Left renal pelvis (tissue), 4 donors: ENCODE measurements around the gene LRG1. TPM values are rescaled to one million over a fixed set of nuclear protein-coding genes. Genes with fewer than 3 reads are reported as not detected.

Experiments
- DNase-seq, 4 donors: peaks; one replicate each; pipeline ENCODE4 v3.0.0-alpha.2; 2013; ENCODE audit warnings: low read depth in 4 of 4, low spot score in 3 of 4
- polyA plus RNA-seq, 4 donors: library from polyadenylated mRNA; unstranded; fragments of 120-200 nt; gene quantifications; one replicate each; pipeline ENCODE4 v1.2.1, GENCODE V29; 2013; ENCODE audit not compliant: insufficient read length in 4 of 4

LRG1 gene
- polyA plus RNA-seq, 4 donors = 0.49 to 0.96 (median 0.81) TPM

DNA sequence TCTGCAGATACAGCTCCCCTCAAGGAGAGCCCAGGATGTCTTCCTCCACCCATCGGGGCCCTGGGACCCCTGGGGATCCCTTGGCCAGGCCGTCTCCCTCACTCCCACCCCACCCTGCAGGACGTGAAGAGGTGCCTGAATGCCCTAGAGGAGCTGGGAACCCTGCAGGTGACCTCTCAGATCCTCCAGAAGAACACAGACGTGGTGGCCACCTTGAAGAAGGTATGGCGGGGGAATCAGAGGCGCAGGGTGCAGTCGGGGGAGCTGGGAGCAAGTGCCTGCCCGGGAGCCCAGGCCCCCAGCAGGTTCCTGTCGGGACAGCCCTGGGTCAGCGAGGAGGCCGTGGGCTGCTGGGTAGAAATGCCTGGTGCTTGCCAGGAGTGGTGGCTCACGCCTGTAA lies 41.1 kb downstream of the LRG1 start:
- DNase-seq = no peak

DNA sequence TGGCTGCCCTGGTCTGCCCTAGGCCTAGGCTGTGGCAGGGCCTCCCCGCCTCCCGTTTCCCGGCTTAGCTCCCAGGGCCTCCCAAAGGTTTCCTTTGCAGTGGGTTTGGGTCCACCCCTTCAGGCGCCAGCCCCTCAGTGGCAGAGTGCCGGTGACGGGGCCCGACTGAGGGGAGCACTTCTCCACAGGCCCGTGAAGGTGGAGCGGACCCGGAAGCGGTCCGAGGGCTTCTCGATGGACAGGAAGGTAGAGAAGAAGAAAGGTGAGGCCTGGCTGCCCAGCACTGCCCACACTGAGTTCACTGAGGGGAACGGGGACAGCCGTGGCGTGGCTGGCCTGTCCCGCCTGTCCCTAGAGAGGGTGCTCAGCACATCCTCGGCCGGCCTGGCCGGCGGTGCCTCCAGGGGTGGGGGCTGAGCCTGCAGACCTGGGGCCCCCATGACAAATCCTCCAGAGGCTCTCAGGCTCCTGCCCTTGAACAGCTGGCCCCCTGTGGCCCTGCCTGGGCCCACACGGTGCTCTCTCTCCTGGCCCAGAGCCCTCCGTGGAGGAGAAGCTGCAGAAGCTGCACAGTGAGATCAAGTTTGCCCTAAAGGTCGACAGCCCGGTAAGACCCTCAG lies 42.0 kb downstream of the LRG1 start:
- DNase-seq = no peak

DNA sequence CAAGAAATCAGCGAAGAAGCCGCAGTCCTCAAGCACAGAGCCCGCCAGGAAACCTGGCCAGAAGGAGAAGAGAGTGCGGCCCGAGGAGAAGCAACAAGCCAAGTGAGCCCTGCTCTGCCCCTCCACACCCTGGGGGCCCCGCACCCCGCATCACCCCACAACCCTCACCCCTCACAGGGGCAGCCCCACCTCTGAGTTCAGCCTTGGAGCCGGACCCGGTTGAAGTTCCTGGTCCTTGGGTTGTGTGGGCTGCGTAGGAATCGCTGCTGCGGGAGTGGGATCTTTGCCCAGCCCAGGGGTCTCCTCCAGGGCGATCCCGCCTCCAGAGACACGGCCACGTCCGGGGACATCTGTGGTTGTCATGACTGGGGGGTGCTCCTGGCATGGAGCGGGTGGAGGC lies 43.5 kb downstream of the LRG1 start:
- no peak for DNase-seq

DNA sequence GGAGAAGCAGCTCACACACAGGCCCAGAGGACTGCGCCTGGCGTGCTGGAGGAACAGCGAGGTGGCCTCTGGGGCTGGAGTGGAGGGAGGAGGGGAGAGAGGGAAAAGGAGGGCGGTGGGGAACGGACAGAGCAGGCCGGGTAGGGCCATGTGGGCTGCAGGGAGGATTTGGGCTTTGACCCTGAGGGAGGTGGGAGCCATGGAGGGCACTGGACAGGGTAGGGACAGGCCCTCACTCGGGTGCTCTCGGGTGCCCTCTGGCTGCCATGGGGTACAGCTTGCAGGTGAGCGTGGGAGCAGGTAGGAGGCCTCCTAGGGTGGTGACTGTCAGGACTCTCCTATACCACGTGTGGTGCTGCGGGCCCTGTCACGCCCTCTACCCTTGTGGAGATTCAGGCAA lies 44.4 kb downstream of the LRG1 start:
- no peak for DNase-seq

DNA sequence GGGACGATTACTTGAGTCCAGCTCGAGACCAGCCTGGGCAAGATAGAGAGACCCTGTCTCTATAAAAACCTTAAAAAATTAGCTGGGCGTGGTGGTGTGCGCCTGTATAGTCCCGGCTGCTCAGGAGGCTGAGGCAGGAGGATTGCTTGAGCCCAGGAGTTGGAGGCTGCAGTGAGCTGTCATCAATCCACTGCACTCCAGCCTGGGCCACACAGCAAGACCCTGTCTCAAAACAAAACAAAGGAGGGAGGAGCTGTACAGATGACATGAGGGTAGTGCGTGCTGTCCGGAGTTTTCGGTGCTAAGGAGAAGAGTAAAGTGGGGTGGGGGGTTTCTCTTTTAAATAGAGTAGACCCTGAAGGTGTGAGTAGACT lies 45.2 kb downstream of the LRG1 start:
- no peak for DNase-seq

DNA sequence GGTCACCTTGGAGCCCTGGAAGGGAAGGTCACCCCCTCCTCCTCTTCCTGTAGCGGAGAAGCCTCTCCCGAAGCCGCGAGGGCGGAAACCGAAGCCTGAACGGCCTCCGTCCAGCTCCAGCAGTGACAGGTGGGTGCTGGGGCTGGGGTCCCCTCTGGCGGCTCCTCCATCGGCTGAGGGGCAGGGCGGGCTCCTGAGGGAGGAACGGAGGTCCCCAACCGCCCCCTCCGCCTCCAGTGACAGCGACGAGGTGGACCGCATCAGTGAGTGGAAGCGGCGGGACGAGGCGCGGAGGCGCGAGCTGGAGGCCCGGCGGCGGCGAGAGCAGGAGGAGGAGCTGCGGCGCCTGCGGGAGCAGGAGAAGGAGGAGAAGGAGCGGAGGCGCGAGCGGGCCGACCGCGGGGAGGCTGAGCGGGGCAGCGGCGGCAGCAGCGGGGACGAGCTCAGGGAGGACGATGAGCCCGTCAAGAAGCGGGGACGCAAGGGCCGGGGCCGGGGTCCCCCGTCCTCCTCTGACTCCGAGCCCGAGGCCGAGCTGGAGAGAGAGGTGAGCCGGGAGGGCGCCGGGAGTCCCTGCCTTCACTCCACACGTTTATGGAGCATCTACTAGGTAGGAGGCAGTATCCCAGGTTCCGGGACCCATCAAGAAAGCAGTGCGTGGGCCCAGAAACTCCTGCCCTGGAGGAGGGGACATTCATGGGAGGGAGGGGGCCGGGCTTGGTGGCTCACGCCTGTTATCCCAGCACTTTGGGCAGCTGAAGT lies 45.7 kb downstream of the LRG1 start:
- no peak for DNase-seq

DNA sequence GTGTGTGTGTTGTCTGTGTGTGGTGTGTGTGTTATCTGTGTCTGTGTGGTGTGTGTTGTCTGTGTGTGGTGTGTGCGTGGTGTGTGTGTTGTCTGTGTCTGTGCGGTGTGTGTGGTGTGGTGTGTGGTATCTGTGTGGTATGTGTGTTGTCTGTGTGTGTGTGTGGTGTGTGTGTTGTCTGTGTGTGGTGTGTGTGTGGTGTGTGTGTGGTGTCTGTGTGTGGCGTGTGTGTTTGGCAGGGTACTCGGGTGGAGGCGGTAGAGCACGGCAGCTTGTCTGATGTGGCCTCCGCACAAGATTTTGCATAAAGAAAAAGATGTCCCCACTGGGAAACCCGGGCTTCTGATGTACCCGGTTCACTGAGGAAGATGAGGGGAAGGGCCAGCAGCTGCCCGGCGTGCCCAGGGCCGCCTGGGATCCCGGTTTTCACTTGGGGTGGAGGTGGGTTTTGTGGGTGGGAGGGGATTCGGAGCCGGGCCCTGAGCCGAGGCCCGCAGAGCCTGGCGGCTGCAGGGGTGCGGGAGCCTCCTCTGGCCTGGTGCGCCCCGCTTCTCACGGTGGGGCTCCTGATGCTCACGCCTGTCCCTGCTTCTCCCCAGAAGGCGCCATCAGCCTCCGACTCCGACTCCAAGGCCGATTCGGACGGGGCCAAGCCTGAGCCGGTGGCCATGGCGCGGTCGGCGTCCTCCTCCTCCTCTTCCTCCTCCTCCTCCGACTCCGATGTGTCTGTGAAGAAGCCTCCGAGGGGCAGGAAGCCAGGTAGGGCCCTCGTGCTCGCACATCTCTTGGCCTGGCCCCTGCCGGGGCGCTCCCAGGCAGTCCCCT lies 46.5 kb downstream of the LRG1 start:
- no peak for DNase-seq

DNA sequence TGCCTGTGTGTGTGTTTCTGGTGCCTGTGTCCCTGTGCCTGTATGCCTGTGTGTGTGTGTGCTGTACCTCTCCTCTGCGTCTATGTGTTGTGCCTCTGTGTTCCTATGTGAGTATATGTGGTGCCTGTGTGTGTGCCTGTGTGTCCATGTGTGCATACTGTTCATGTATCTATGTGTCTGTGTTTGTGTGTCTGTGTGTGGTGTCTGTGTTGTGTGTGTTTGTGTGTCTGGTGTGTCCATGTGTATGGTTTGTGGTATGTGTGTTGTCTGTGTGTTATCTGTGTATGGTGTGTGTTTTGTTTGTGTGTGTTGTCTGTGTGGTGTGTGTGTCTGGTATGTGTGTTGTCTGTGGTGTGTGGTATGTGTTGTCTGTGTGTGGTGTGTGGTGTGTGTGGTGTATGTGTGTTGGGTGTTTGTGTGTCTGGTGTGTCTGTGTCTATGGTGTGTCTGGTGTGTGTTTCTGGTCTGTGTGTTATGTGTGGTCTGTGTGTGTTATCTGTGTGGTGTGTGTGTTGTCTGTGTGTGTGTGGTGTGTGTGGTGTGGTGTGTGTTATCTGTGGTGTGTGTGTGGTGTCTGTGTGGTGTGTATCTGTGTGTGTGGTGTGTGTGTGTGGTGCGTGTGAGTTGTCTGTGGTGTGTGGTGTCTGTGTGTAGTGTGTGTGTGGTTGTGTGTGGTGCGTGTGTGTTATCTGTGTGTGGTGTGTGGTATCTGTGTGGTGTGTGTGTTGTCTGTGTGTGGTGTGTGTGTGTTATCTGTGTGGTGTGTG lies 47.3 kb downstream of the LRG1 start:
- no peak for DNase-seq

DNA sequence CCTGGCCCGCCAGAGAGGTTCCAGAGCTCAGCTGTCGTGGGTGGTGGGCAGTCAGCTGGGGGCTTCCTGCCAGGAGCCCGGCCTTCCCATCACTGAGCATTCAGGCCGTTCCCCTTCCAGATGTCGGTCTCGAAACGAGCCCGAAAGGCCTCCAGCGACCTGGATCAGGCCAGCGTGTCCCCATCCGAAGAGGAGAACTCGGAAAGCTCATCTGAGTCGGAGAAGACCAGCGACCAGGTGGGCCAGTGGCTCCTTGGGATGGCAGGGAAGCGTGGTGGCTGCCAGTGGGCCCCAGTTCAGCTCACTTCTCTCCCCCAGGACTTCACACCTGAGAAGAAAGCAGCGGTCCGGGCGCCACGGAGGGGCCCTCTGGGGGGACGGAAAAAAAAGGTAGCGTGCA lies 48.4 kb downstream of the LRG1 start:
- no peak for DNase-seq

DNA sequence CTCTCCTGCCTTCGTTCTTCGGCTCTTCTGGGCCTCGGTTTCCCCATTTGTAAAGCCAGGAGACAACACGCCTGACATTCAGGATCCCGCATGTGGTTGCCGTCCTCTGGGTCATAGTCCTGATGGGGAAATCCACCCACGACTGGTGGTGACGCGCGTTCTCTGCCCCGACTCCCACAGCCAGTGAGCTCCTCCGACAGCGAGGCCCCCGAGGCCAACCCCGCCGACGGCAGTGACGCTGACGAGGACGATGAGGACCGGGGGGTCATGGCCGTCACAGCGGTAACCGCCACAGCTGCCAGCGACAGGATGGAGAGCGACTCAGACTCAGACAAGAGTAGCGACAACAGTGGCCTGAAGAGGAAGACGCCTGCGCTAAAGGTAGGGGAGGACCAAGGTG lies 51.3 kb downstream of the LRG1 start:
- no peak for DNase-seq

DNA sequence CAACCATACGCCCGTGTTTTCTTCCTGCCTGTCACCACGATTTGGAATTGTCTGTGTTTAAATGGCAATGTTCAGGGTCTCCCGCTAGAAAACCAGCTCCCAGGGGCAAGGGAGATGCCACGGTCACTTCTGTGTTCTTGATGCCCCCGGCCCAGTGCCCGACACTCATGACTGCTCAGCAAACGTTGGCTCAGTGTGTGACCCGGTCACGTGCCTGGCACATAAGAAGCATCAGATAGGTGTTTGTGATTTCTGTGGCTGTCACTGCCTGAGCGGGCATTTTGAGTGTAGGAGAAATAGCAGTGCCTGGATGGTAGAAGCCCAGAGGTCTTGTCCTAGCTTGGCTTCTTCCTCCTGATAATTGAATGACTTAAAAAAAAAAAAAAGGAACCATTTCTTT lies 52.3 kb downstream of the LRG1 start:
- DNase-seq = no peak

Other genes with a start within 250 kb of the LRG1 start
- gene TMIGD2, start 237.6 kb downstream of the LRG1 start, polyA plus RNA-seq = under 1 TPM in 3 of 4 donors, not detected in 1; 0.21 to 0.56 (median 0.43) TPM
- 1 to 10 TPM; 2.8 to 8.8 (median 5.4) TPM for gene FSD1, start 235.4 kb downstream of the LRG1 start, polyA plus RNA-seq
- gene STAP2, start 201.2 kb downstream of the LRG1 start, polyA plus RNA-seq = 10 to 100 TPM; 12.5 to 40.1 (median 18.0) TPM
- gene MPND, start 196.5 kb downstream of the LRG1 start, polyA plus RNA-seq = 10 to 100 TPM; 14.1 to 30.4 (median 20.5) TPM
- 10 to 100 TPM; 56.1 to 77.6 (median 72.3) TPM for gene SH3GL1, start 139.5 kb downstream of the LRG1 start, polyA plus RNA-seq
- 10 to 100 TPM; 19.0 to 25.5 (median 22.8) TPM for gene CHAF1A, start 137.4 kb downstream of the LRG1 start, polyA plus RNA-seq
- 100 to 1,000 TPM in 1 of 4 donors, 10 to 100 TPM in 3; 82.7 to 125 (median 89.8) TPM for gene UBXN6, start 82.2 kb downstream of the LRG1 start, polyA plus RNA-seq
- 10 to 100 TPM; 62.6 to 88.6 (median 66.3) TPM for gene HDGFL2, start 67.7 kb downstream of the LRG1 start, polyA plus RNA-seq
- 1 to 10 TPM in 1 of 4 donors, under 1 TPM in 3; 0.43 to 2.1 (median 0.86) TPM for gene PLIN4, start 21.6 kb downstream of the LRG1 start, polyA plus RNA-seq
- 10 to 100 TPM in 1 of 4 donors, 1 to 10 TPM in 2, under 1 TPM in 1; 0.96 to 10.9 (median 3.0) TPM for gene PLIN5, start 4.8 kb downstream of the LRG1 start, polyA plus RNA-seq
- gene SEMA6B, start 19.6 kb upstream of the LRG1 start, polyA plus RNA-seq = 1 to 10 TPM; 2.3 to 5.4 (median 3.7) TPM
- gene TNFAIP8L1, start 99.5 kb upstream of the LRG1 start, polyA plus RNA-seq = 10 to 100 TPM in 2 of 4 donors, 1 to 10 TPM in 2; 9.4 to 15.4 (median 10.8) TPM
- gene MYDGF, start 130.3 kb upstream of the LRG1 start, polyA plus RNA-seq = 10 to 100 TPM; 58.8 to 84.5 (median 78.5) TPM
- 10 to 100 TPM; 17.4 to 26.5 (median 20.8) TPM for gene DPP9, start 183.8 kb upstream of the LRG1 start, polyA plus RNA-seq